CD4-positive, alpha-beta T cell treated with Interleukin-2 at 100 ng/mL for 4 hours (primary cell): ENCODE measurements around the gene THEMIS.

Experiments used
- DNase-seq: peaks from one replicate; pipeline ENCODE4 v3.0.0-alpha.2; 2020; ENCODE audit warnings: low spot score

Gene THEMIS

DNA sequence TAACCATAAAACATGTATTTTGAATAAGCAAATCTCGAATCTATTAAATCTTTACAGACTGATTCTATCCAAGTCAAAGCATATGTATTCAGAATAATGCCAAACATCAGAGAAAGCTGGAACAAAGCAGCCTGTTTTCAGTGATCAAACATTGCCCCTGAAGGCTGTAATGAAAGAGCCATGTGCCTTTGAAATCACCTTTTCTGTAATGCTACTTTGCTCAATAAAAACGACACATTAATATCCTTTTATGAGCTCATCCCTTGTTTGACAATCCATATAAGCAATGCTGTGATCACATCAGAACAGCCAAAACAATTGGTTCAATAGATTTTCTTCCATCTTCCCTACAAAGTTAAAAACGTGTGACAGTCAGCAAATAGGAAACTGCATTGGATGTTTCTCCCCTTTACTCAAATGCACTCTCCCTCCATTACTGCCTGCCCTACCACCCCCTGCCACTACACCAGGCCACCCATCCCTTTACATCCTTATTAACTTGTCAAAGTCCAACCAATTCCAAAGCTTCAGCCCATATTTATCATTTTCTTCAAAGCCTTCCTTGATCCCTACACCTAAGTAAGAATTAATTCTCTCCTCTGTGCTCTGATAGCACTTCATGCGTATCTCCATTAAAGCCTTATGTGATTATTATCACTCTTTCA, 42.0 kb downstream of the THEMIS start:
- DNase-seq: no peak

DNA sequence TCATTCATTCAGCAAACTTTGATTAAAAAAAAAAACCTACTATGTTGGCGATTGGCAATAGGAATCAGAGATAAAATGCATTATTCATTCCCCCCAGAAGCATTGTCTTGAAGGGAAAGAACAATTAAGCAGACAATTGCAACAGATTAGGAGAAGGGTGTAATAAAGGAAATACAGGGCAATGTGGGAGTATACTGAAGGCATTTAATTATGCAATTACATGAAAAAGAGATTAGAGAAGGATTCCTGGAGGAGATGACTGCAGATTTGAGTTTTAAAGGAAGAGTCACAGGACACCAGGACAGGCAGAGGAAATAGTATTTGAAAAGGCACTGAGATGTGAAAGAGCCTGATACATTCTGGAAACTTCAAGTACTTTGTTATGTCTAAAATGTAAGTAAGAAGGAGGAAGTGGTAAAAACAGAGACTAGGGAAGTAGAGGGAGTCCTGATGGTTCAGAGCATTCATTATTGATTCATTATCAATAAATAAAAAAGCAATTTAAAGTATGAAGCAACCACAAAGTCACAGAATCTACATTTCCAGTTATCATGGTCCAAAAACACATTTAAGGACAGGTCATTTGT, 43.7 kb downstream of the THEMIS start:
- no peak for DNase-seq

DNA sequence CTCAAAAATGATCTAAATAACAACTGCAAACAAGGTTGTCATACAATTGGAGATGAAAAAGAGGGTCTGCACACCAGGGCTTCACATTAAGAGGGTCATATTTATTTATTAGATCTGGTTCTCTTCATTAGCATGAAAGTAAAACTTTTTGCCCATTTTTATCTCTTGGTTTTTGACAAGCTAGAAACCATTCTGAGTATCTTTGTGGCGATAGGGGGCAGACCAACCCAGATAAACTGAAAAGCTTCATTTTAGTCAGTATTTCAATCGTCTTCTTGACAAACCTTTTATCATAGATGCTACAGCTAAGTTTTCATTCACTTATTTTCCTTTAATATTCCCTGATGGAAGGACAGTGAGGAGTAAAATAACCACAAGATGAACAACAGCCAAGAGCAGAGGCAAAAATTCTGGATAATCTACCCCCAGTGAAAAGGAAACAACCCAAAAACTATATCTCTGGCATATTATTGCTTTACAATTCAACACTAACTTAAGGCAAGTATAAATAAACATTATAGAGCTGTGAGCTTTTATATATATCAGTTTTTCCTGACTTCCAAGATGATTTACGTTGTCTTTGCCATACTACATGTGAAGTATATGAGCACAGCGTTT, 45.2 kb downstream of the THEMIS start:
- DNase-seq: peak; percentile 68

DNA sequence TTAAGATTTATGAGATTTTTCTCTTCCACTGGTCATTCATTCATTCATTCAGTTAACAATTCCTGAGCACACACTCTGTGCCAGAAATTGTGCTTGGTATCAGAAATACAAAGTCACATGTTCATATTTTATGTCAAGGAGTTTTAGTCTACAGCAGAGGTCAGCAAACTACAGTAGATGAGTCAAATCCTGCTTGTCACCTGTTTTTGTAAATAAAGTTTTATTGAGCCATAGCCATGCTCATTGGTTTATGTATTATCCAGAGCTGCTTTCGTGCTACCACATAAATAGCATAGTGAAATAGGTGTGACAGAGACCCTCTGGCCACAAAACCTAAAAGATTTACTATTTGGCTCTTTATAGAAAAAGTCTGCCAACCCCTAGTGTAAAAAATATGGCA, 46.8 kb downstream of the THEMIS start:
- DNase-seq: no peak

DNA sequence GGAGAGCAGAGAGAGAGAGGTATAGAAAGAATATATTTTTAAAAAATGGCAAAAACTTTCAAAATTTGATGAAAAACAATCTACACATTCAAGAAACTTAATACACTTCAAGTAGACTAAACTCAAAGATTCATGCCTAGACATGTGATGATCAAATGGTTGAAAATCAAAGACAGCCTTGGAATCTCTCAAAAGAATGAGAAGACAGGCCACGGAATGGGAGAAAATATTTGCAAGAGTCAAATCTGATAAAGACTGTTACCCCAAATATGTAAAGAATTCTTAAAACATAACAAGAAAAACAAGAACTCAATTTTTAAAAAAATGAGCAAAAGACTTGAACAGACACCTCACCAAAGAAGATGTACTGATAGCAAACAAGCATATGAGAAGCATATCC, 49.7 kb downstream of the THEMIS start:
- no peak for DNase-seq

DNA sequence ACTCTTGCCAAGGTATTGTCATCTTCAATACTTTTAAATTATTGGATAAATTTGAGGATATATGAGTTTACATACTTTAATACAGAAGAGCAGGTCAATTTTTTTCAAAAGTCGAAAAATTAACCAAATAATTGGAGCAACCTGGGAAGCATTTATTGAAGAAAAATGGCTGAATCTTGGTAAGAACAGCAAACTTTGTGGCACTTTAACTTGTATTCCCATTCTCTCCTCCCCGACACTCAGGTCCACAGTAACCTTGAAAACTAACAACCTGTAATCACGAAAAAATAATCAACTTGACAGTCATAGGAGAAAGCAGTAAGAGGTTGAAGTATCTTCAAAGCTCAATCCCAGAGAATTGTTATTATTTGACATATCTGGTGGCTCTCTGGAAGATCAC, 55.6 kb downstream of the THEMIS start:
- DNase-seq: no peak

DNA sequence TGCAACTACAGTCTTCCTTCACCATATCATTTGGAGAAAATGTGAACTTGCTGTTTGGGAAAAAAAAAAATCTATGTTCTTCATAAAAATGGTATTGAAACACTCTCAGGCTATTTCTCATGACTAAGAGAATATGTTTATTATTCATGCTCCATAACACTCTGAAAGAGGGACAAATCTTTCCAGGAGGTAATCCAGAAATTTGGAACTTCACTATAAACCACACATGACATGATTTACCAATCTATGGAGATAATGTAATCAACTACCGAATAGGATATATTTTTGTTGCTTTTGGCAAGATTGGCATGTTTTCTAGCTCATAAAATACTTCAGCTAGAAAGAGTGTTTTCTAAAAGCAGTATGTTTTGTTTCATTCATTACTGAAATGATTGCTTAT, 56.3 kb downstream of the THEMIS start:
- DNase-seq: no peak

DNA sequence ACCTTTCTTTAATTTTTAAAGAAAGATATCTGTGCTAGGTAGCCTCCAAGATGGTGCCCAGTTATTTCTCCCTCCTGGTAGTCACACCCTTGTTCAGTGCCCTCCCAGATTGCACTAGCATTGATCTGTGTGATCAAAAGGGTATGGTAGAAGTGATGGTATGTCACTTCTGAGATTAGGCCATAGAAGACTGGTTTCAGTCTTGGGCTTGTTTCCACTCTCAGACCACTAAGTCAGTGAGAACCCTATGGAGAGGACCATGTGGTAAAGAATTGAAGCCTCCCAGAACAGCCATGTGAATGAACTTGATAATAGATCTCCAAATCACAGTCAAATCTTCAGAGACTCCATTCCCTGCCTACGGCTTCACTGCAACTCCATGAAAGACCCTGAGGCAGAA, 57.3 kb downstream of the THEMIS start:
- DNase-seq: no peak

DNA sequence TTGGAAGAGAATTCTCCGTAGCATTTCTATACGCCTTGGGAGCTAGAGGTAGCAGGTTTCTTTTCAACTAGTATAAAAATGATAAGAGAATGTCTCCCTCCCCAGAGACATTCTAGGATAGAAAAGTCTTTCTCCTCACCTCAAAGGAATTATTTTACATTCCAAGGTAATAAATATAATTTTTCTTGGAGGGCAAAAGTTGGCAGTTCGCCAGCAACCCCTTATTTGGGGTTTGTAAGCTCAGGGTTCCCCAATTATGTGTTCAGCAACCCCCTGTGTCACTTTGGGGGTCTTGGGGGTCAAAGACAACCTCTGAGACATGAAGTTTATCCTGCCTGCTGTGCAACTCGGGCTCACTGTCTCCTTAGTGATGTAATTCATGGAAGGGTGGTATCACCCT, 58.3 kb downstream of the THEMIS start:
- DNase-seq: no peak

DNA sequence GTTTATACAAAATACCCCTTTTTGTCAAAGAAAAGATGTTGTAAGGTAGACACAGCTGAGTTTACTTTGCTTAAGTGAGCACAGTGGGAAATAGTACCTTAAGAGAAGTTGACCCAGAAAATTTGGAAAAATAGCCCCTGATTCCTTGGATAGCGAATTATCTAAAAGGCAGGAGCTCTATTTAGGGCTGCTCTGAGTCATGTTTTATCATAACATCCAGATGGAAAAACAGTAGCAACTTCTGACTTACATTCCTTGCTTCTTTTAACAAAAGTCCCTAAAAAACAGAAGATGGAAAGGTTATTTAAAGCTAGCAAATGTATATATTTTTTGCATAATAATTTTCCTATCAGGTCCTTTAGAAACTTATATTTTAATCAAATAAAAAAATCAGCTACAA, 59.0 kb downstream of the THEMIS start:
- no peak for DNase-seq

DNA sequence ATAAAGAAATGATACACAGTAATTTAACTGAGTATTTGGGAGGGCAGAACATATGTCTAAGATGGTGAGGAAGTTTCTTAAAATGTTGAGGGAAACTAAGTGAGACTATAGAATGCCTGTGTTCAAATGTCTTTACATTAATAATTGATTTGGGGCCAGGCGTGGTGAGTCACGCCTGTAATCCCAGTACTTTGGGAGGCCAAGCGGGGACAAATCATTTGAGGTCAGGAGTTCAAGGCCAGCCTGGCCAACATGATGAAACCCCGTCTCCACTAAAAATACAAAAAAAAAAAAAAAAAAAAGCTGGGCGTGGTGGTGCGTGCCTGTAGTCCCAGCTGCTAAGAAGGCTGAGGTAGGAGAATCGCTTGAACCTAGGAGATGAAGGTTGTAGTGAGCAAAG, 66.7 kb downstream of the THEMIS start:
- DNase-seq: no peak

DNA sequence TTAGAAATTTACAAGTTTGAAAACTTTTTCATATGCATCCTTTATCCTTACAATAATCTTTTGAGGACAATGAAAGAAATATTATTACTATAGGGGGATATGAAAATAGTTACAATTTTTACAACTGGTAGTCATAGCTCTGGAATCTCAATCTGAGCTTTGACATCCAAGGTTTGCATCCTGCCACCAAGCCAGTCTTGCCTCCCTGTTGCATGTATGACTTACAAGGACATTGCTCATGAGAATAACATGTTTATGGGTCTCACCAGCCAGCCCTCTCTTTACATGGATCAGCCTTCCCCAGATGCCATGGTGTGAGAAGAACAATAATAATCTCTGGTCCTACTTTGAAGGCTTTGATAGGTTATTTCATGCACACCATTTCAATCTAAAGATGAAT, 67.5 kb downstream of the THEMIS start:
- DNase-seq: no peak

DNA sequence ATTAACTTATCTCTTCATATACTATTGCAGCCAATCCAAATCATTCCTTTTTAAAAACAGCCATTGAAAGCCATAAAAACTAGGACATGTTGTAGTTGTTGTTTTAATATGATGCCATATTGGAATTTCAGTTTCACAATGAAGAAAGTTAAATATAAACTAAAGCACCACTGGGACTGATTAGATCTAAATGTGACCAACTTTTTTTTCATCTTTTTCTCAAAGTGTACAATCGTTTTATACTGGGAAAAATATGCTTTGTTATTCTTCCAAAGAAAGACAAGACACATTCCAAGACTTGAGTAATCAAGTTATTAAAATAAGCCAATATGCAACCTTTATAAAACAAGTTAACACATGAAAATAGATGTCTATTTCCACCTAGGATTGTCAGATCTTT, 68.5 kb downstream of the THEMIS start:
- no peak for DNase-seq

DNA sequence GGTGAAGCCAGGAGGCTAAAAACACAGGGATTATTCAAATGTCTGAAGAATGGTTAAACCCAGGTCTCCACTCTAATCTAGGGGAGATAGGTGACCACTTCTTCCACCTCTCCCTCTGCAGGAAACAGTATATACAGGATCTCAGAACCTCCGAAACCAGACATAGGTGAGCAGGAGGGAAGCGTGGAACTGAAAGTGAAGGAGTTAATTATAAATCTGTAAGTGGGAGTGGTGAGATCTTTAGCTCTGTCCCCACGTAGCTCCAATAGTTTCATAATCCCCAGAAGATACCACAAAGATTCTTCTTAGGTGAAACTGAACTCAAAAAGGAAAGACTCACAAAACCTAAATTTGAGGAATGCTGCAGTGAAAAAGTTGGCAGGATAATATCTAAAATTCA, 76.8 kb downstream of the THEMIS start:
- no peak for DNase-seq

DNA sequence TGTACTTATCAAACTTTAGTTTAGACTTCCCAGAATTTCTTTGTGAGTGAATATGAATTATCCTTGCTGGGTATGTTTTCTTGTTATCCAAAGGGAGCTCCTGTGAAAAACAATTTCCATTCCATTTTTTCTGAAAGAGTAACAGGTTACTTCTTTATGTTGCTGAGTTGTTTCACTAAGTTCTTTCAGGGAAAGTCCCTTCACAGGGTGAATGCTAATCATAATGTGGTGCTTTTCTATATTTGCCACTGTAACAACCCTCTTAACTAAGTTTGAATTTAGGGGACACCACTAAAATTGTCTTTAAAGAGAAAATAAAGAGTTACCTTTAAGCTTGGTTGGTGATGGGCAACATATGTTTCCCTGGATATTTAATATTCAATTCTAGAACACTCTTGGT, 79.4 kb downstream of the THEMIS start:
- DNase-seq: no peak

DNA sequence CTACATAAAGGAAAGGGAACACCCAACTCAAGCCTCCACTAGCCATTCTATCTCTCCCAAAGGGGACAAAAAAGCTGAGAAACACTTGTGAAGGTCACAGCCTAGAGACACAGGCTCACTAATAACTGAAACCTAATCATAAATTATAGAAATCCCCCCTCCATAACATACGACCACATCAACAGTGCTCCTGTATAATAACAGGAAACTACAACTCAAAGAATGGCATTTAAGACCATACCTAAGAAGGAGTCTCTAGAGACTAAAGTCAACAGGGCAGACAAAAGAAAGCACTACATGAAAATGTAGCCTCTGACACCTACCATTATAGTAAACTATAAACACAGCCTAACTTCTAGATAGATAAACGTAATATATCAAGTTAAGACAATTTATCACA, 82.7 kb downstream of the THEMIS start:
- DNase-seq: no peak

DNA sequence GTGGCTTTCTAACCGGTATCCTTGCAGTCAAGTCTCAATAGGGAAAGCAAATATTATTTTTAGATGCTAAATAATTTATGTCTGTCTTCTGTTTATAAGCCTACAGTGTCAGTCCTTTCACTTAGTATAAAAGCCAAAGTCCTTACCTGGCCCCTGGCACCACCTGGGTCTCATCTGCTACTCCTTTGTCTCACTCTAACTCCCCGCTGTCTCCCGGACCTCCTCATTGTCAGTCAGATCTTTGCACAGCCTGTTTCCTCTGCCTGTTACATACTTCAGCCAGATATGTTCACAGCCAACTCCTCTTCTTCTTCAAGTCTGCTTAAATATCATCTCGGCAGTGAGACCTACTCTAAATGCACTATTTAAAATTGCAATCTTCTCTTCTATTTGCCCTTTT, 84.2 kb downstream of the THEMIS start:
- DNase-seq: no peak

DNA sequence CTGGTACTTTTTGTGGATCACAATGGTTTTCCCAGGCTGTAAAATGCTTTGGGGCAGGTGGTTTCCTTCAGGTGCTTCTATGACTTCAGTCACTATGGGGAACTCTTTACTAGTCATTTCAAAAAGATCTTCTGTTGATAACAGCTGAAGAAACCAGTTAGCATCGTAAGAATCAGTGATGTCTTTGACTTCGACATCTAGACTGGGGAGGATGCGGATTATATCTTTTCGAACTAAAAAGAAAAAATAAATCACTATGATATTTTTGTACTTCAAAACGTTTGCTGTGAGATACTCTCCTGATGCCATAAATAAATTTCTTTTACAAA, 87.2 kb downstream of the THEMIS start:
- DNase-seq: peak; percentile 6

DNA sequence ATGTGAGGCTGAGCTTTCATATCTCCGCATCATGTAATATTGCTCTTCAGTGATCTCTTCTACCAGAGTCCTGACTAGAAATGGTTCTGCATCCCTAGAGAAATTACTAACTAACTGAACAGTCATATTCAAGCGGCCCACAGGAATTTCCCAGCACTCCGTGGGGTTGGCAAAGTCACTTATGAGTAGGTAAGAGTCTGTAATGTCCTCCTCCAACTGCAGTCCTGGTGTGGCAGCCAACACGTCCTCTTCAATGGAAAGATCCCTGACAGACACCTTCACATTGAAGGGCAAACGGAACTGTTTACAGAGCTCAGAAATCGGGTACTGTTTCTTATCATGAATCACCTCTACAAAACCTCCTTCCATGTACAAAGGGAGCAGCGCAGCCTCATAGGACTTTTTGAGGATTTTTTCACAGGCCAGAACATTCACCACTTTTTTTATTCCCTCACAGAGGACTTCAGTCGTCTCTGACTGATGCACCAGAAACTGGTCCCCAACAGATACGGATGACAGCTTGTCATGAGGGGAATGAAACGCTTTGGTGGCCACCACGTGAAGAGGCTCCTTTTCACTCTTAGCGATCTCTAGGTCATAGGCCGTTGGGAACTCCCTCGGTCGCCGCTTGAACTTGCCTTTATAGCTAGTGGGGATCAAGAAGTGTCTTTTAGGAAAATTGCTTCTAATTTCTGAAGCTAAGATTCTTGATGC, 87.7 kb downstream of the THEMIS start:
- no peak for DNase-seq

DNA sequence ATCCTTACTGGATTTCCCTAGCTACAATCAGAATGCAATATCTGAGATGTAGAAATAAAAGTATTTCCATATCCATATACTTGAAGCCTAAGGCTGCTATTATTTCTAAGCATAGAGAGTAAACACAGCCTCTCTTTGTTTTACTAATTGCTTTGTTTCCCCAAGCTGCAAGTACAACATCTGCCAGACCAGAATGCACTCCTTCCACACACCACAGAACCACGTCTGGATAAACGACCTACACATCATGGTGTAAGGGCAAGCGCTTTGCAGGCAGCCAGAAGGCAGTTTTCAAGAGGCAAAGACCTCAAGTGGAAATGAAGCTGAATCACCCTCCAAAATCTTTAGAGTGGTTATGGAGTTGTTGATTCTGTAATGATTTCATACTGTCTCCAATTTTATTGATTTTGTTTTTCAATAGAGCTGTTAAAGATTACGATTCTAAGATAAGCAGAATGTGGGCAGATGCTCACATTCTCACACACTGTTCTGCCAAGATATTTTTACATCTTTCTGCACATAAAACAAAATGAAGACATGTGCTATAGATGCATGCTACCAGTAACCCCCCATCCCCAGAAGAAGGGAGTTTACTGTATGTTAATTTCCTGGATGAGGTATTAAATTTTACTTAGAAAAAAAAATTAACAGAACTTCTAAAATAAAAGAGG, 88.8 kb downstream of the THEMIS start:
- DNase-seq: peak; percentile 14

DNA sequence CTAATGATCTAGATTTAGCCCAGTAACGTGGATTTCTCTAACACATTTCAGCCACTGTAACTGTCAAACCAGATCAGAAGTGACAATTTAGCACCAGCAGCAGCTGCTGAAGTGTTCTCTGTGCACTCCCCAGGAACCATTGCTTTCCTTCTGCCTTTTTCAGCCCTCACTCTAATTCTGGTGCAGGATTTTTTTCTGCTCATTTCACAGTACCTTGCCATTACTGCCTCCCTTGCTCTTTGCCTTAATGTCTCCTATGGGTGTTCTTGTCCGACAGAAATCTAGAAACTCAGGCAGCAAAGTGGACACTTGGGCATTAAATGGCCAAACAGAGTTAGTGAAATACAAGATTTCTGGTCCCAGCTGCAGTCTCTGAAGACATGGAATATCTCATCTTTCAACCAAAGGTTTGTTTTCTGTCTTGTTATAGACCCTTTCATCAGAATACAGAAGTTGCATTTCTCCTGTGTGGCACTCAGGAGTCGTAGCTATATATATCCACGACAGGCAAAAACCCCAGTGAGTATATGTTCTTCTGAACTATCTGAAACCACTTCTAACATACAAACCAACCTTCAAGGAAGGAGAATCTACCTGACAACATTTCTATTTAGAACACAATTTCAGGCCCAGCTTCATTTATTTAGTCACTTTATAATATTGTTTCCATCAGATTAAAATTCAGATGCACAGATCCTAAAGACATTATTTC, 92.9 kb downstream of the THEMIS start:
- DNase-seq: no peak

DNA sequence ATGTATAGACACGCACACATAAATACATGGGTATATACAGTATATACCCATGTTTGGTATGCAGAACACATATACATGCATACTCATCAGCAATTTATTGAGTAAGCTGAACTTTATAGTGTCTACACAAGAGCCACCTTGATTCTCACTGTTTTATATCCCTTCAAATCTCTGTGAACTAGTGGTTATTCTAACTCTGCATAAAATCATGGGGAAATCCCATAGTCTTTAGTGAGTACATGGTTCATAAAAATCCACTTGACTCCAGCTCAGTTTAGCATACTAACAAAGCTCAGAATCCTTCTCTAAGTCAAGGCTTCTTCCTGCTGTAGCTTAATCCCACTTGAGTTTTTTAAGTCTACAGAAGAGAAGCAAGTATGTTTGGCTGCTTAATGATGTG, 104.1 kb downstream of the THEMIS start:
- no peak for DNase-seq
